HG03521 (cell line): Measurements from ENCODE around the gene HMHB1.
"Not testable (repeated sequence)": the region's sequence is repeated elsewhere in the genome, so short reads cannot be mapped to it uniquely, and the experiment has no call there.

Experiments
- ATAC-seq: cut with Tn5 transposase; IDR thresholded peaks from one replicate; pipeline ENCODE4 v1.9.1; 2021; ENCODE audit warnings: mild to moderate bottlenecking, moderate library complexity; ENCODE audit not compliant: unreplicated experiment

Gene HMHB1

DNA sequence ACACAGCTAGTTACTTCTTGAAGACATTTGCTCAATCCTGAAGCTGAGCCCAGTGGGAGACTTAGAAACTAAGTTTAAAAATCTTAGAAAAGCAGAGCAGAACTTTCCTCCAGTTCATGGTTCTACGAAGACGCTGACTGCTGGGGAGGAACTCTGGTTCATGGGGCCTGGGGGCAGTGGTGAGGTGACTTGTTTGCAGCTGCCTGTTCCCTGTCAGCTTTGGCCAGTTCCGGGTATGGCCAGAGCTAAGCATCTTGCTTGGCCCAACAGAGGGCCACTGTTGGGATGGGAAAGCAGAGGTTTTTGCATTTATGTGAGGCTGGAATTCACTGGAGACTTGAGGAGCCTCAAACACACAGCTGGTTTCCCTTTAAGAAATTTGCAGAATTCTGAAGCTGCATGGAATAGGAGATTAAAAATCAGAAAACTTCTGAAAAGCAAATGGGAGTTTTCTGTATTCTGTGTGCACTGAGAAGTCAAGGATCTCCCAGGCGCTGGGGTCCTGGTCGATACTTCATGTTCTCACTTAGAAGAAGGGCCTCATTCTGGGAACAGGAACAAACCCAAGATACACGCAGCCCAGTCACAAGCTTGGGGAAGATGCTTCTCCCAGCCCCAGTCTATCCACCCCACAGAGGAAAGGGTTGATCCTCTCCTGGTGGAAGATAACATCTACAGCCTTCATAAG, 10.6 kb upstream of the HMHB1 start:
- no peak for ATAC-seq

DNA sequence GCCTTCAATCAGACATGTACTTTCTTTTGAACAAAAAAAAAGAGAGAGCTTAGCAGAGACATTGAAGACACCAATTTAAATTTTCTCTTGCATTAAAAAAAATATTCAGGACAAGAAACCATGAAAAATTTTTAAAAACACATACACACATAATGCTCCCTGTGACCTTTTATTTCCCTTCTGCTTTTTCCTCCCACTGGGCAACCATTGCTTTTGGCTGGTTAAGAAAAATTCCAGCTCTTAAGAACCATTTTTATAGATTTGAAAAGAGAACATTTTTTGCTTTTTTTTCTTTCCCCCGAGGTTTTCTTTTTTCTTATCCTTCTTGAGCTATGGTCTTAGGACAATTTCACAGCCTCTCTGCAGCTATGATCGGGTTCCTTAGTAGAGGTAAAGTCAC, 6.1 kb upstream of the HMHB1 start:
- no peak for ATAC-seq

DNA sequence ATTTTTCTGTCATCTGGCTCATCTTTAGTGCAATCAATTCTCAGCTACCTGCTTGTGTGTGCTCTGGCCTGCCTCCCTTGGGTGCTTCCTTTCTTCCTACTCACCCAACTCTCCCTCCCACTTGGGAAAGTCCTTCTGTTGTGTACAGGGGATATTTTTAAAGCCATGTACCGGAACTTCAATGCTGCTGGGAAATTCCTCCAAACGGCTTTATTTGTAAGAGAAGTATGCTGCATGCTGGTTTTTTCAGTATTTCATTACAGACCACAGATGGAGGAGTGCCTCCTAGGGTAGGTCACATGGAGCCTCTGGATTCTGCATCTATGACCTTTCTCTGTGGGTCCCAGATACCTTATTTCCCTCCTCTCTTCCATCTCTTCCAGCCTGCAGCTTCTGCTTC, 5.4 kb upstream of the HMHB1 start:
- no peak for ATAC-seq

DNA sequence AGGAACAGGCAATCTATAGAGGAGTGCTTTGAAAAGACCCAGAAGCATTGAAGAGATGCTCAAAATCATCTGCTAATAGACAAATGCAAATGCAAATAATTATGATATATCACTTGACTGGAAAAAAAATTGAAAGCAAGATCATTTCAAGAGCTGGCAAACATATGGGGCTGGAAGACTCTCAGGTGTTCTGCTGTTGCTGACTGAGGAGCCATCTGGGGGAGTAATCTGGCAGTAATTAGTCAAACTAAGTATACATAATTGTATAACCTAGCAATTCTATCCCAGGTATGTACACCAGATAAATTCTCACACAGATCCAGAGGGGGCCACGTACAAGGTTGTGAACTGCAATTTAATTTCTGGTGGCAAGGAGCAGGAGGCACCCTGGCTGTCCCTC, 4.6 kb upstream of the HMHB1 start:
- ATAC-seq: no peak

DNA sequence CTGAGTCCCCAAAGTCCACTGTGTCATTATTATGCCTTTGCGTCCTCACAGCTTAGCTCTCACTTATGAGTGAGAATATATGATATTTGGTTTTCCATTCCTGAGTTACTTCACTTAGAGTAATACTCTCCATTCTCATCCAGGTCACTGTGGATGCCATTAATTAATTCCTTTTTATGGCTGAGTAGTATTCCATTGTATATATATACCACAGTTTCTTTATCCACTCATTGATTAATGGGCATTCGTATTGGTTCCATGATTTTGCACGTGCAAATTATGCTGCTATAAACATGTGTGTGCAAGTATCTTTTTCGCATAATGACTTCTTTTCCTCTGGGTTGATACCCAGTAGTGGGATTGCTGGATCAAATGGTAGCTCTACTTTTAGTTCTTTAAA, 4.4 kb downstream of the HMHB1 start:
- ATAC-seq: not testable (repeated sequence)

DNA sequence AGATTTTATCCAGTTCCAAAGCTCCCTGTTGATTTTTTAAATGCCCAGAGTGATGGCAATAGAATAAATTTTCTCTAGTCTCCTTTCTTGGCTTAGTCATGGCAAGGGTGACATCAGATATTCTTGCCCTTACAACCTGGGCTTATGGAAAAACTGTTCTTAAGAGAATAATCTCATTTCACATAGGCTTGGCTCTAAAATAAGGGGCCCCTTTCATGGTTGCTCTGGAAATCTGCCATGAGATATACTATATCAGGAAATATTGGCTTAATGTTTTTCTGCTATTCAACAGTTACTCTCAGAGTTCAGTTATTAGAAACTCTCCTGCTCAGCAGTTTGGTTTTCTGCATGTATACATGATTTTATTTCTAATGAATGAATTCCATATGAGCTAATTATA, 7.8 kb downstream of the HMHB1 start:
- no peak for ATAC-seq

DNA sequence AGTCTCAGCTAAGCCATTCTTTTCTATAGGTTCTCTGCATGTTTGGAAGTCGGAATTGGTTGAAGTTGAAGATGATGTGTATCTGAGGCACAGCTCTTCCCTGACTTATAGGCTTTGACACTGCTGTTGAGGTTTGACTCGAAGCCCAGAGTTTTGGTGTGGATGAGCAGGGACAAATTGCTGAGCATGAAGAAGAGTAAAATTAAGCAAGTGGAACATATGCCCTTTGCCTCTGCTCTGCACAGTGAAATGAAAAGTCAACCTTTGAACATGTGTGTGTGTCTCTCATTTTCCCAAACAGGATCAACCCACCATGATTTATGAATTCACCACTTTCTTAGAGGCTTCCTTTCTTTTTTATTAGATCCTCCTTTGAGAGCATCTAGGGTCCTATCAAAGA, 8.5 kb downstream of the HMHB1 start:
- no peak for ATAC-seq

DNA sequence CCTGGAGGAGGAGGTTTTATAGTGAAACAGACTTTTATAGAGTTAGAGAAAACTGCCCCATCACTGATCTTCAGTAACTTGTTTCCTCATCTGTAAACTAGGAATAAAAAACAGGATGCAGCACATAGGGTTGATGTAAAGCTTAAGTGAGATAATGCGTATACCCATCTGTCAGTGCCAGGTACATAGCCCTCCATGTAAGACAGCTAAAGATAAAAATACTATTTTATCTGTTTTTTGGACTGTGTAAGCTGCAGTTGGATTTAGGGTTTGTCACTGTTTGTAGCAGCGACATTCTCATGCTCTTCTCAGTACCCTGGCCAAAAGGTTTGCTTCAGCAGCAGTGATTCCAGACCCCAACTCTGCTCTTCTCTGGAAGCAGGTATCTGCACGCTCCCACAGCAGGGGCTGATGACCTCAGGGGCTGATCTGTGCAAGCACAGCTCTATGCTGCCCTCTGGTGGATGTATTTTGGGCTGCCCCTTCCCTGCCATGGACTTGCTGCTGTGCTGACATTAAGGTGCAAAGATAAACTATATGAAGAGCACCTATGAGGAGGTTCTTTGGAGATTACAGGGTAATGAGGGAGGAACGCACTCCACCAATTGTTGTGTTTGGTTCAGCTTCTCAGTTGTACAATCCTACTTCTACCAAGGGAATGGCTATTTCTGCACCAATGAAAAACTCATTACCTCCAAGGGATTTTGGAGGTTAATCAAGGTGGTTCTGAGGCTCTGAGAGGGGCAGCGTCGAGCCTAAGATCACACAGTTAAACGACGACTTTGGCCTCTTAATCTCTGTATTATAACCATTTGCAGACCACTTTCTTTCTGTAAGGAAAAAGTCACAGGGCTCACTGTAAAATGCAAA, 13.1 kb downstream of the HMHB1 start:
- ATAC-seq: peak; percentile 67

DNA sequence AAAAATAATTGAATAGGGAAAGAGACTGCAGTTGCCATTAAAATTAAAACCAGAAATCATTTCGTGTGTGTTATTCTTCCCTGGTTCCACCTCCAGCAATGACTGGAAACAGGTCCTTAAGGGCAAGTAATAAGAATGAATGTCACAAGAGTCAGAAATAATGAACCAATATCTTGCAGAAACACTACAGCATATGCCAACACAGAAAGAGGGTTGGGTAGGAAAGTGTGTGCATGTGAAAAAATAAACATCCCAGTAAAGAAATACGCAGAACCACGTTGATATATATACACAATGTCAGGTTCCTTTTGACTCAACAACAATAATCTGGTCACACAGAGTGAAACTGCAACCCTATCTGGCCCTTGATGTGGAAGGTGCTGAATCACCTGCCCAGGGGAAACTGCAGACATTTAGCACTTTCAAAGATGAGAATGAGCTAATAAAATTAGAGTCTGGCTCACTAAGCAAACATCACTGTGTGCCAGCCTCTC, 15.0 kb downstream of the HMHB1 start:
- peak; percentile 85 for ATAC-seq

DNA sequence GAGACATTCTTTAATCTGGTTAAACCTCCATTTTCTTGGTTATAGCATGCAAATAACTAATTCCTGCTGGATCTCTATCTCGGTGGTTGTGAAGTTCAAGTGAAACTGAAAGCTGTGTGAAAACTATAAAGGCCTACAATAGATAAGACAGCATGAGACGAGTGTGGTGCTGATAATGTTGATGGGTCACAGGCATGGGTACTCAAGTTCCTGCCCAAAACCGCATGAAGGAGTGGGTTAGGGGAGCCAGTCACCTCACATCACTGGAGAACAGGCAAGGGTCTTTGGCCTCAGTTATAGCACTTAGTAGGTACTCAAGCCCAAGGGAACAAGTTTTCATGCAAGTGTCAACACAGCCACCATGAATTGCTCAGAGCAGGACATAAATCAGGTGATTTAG, 16.7 kb downstream of the HMHB1 start:
- no peak for ATAC-seq

DNA sequence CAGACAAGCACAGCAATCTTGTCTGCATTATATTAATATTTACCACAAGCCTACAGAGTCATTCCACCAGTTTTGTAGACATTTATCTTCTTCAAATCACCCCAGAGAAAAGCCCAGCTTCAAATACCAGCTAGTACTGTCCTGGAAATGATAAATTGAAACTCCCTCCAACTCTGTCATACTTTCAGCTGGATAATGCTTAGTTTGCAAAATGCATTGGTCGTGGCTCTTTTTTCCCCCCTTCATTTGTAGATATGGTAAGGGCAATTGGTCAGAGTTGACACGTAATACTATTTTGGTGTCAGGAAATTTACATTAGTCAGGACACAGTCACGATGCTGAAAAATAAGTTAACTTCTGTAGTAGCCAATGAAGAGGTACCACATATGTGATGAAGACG, 21.2 kb downstream of the HMHB1 start:
- no peak for ATAC-seq

DNA sequence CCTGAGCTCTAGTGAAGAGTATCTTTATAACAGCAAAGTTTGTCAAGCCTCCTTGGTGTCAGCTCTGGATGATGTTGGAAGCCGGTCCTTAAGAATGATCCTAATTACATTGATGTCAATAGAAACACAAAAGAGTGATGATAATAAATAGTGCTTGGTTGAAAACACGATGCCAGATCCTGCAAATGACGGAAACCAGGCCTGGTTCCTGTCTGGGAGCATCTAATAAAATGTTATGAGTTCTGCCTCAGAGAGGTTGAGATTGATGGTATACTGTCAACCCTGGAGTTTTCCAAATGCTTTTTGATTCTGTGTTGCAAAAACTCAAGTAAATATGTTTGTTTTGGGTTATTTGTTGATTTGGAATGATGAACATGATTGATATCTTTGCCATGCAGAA, 23.3 kb downstream of the HMHB1 start:
- ATAC-seq: no peak

DNA sequence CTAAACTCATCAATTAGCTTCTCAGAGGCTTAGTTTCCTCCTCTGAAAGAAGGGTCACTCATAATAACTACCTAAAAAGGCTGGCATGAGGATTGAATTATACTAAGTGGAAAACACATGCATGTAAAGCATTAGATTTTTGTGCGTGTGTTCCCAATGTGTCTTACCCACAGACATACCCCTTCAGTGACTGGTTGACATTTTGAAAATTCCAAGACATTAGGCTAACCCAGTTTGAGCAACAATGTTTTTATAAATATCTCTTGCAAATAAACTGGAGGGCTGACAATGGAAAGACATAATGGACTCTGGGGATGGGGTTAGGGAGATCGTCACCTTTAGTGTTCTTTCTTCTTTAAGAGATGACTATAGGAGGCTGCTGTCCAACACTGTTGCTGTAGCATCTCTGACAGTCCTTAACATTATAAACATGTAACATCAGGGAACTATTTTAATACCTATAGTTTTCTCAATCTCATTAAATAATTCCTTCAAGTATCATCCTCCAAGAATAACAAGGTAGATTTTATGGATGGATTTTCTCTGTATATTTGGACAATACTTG, 24.3 kb downstream of the HMHB1 start:
- no peak for ATAC-seq

DNA sequence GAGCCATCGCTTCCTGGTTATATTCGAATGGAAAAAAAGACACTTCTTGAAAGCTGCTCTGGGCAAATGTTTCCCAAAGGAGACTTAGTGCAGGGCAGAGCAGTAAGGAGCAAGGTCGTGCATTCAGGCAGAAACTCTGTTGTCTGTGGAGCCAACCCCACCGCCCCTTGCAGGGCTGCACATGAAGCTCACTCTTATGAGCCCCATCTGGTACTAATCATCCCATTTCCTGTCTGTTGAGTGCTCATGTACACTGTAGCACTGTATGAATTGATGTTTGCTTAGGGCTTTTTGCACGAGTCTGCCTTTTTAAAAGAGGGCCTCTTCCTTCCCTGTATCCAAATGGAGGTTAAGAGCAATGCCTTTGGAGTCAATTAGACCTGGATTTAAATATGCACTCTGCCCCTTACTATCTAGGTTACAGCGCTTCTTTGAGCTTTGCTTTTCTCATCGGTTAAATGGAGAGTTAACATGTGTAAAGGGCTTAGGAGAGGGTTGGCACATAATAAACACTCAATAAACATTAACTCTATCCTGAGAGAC, 25.4 kb downstream of the HMHB1 start:
- no peak for ATAC-seq

DNA sequence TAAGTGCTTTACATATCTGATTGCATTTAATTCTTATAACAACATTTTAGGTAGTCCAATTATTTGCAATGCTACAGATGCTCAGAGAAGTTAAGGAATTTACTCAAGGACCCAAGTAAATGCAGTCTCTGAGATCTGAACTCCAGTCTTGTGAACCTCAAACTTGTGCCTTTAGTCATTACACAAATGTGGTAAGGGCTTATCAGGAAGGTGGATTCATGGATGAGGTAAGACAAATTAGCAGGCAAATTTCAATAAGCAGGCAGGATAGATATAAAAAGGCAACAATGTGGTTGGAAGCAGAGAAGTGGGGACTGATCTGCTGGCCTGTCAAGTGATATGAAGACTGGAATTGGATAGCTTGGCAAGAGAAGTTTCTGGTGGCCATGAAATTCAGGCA, 29.5 kb downstream of the HMHB1 start:
- no peak for ATAC-seq

DNA sequence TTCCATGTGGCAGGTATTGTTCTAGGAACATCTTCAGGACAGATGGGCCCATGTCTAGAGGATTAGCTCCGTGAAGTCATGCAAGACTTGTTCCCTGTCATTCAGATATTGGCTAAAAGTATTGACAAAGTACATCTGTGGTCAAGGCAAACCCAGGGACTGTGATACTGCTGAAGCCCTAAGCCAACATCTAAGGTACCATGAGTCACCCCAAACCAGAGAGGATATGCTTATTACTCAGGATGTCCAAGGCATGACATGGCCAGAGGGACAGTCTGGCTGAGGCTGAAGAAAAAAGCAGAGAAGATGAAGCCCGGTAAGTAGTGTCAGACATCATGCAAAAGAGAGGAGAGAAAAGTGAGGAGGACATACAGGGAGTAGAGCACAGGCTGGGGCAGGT, 31.0 kb downstream of the HMHB1 start:
- ATAC-seq: no peak

DNA sequence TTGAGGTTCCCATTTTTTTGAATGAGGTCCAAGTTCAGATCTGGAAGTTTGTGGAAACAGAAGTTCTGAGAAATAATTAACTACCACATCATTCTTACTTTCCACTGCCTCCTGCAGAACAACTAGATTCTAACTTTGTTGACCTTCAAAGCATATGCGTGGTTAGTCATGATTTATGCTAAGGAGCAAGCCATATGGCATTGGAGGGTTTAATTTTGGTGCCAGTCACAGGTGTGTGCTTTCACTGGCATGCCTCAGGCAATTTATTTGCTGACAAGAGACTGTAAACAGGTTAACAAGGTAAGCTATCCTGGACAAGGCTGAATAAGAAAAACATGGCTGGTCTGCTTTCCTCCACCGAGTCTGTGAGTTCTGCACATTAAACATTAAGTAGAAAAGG, 31.5 kb downstream of the HMHB1 start:
- no peak for ATAC-seq

DNA sequence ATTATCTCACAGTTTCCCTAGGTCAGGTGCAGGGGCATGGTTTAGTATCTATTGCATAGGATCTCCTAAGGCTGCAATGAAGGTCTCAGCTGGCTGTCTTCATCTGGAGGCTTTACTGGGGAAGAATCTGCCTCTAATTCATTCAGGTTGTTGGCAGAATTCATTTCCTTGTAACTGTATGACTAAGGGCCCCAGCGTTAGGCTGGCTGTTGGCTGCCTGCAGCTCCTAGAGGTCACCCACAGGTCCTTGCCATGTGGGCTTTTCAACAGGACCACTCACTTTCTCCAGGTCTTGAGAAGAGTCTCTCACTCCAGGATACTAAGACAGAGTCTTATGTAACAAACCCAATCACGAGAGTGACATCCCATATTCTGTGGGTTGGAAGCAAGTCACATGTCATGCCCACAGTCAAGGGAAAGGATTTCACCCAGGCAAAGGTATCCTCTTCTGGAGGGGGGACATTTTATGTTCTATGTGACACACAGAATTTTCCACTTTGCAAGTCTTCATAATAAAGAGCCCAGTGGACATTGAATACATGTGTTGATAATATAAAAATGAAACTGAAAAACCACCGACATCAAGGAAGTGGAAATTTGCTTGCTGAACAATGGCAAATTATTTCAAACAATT, 38.2 kb downstream of the HMHB1 start:
- ATAC-seq: no peak

DNA sequence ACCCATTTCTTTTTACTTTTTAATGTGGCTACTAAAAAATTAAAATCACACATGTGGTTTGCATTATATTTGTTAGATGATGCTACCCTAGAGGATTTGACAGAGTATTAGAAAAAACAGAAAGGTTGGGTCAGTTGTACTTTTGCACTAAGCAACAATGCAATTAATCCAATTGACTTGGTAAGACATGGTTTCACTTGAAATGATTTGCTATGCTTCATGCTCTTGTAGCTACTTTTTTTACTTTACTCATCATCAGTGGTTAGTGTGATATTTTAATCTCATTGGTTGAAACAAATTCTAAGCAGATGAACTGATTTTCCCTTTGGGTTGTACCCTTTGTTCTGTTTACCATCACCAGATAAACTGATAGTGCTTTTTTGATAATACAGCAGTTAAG, 39.4 kb downstream of the HMHB1 start:
- ATAC-seq: no peak

DNA sequence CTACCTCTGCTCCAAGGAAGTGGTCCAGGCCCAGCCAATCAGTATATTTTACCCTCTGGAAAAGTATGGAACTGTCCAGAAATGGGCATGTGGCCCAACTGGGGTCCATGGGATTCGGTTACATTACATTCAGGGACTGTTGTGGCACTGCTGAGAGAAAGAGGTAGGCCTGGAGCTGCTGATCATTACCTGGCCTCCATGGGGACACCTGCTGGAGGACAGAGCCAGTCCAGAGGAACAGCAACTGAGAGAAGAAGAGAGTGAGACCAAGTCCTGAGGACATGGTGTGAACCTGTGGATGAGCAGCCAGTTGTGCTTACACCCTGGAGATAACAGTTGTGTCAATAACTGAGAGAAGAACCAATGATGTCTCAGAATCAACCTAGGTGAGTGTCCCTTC, 48.2 kb downstream of the HMHB1 start:
- no peak for ATAC-seq

DNA sequence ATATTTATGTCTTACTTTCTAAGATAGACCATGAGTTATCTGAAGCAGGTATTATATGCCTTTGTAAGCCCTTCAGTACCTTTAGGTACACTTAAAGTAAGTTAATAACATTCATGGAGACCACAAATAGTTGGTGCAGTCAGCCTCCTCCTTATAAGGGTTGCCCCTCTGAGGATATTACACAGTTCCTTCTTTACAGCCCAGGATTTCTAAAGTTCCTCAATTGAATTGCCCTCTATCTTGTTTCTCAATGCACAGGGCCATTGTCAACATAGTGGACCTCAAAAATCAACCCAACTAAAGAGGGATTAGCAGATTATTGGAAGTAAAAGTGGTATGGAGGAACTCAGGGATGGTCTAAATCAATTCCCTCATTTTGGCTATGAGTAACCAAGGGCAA, 50.3 kb downstream of the HMHB1 start:
- ATAC-seq: no peak
